ENCODE data around the gene LAIR1.

LAIR1 gene

GRCh38 chr19:54317108-54317964, 47.4 kb downstream of the LAIR1 start:
- no peak for DNase-seq (ENCODE audit: low spot score)

GRCh38 chr19:54316746-54317107, 48.0 kb downstream of the LAIR1 start:
- DNase-seq (ENCODE audit: low spot score), result no peak

- DNase-seq (ENCODE audit: low spot score), result no peak
Observed at GRCh38 chr19:54315956-54316355, 48.8 kb downstream of the LAIR1 start.

- DNase-seq (ENCODE audit: low spot score), result no peak
Observed at GRCh38 chr19:54312436-54313377, 52.0 kb downstream of the LAIR1 start, which contains the start of gene LILRA5. TSS of gene LILRA5 (minus strand) at chr19:54313166. CDS start at chr19:54313019, 147 bp downstream.

- no peak for DNase-seq (ENCODE audit: low spot score)
Observed at GRCh38 chr19:54312011-54312410, 52.7 kb downstream of the LAIR1 start.

- no peak for DNase-seq (ENCODE audit: low spot score)
Observed at GRCh38 chr19:54311486-54311885, 53.2 kb downstream of the LAIR1 start.

- no peak for DNase-seq (ENCODE audit: low spot score)
Observed at GRCh38 chr19:54310543-54310942, 54.2 kb downstream of the LAIR1 start.

GRCh38 chr19:54309811-54310210, 54.9 kb downstream of the LAIR1 start:
- no peak for DNase-seq (ENCODE audit: low spot score)

GRCh38 chr19:54307389-54308020, 57.2 kb downstream of the LAIR1 start:
- no peak for DNase-seq (ENCODE audit: low spot score)

GRCh38 chr19:54305141-54305540, 59.6 kb downstream of the LAIR1 start:
- DNase-seq (ENCODE audit: low spot score), result no peak

- no peak for DNase-seq (ENCODE audit: low spot score)
Observed at GRCh38 chr19:54302257-54302656, 62.5 kb downstream of the LAIR1 start.

Data from CD4-positive, alpha-beta T cell treated with Interleukin-6 at 100 ng/mL for 8 hours (primary cell).